GM18508 (cell line): ENCODE results near the gene SGCA.

Experiments
- ATAC-seq: cut with Tn5 transposase; IDR thresholded peaks from one replicate; pipeline ENCODE4 v1.9.1; 2021; ENCODE audit warnings: moderate number of reproducible peaks; ENCODE audit not compliant: insufficient read depth, unreplicated experiment

Gene SGCA

DNA sequence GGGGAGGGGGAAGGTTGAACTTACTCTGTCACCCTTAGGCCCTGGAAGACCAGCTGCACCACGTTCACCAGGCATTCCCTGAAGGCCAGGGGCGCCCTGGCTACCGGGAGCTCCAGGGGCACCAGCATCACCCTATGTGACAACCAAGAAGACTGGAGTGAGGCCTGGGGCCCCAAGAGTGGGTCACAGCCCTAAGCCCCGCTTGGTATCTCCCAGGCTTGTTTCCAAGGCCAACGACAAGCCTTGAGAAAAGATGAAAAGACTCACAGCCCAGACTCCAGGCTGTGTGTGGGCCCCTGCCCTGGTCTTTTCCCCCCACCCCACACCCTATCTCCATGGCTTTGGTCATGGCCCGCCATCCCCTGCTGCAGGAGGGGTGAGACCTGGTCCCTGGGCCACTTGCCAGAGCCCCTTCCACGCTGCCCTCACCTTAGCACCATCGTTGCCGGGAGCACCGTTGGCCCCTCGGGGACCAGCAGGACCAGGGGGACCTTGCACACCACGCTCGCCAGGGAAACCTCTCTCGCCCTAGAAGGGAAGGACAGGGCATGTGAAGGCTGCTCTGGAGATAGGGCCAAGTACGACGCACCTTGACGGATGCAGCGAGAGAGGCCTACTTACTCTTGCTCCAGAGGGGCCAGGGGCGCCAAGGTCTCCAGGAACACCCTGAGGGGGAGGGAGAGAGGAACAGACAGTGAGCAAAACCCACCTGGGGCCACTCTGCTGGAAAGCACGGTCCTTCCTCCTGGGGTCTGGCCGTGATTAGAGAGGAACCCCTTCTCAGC is 25.7 kb downstream of the SGCA start:
- no peak for ATAC-seq

- ATAC-seq: no peak
These were observed 26.4 kb downstream of the SGCA start for GRCh38 chr17:50192144-50192617.

GRCh38 chr17:50192618-50193291 is 26.9 kb downstream of the SGCA start:
- ATAC-seq: no peak

GRCh38 chr17:50194140-50194933 is 28.5 kb downstream of the SGCA start:
- no peak for ATAC-seq

DNA sequence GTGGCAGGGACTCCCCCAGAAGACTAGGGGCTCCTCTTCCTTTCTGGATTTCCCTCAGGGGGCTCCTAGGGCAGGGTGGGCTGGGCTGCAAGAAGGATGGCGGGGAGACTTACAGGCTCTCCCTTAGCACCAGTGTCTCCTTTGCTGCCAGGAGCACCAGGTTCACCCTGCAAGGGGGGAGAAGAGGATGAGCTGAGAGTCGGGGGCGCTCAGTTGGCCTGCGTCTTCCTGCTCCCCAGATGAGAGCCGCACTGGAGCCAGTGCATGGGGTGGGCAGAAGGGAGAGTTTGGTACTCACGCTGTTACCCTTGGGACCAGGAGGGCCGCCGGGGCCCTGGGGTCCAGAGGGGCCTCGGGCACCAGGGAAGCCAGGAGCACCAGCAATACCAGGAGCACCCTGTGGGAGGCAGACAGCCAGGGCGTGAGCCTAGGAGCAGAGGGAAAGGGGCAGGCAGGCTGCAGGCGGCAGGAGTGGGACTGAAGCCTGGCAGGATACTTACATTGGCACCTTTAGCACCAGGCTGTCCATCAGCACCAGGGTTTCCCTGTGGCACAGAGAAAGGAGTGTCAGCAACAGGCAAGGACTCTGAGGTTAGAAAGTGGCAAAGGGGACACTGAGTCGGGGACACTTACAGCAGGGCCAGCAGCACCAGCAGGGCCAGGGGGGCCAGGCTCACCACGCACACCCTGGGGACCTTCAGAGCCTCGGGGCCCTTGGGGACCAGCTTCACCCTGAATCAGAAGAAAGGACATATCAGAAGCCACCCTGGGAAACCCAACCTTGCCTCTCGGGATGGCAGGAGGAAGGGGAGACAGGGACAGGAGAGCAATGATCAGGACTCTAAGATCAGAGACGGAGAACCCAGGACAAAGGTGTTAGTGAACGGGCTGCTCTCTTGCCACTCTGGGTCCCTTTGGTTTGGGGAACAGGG is 29.4 kb downstream of the SGCA start:
- ATAC-seq: no peak

DNA sequence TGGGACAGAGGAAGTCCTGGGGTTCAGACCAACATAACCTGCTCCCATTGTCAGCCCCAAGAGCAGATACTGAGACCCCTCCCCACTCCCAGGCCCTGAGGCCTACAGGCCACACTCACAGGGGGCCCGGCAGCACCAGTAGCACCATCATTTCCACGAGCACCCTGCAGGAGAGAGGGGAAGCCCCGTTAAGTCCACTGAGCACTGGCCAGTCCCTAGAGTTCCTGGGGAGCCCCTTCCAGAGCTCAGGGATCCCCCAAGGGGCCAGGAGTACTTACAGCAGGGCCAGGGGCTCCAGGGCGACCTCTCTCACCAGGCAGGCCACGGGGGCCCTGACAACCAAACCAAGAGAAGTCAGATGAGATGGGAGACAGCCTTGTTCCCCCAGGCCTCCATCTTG is 30.2 kb downstream of the SGCA start:
- no peak for ATAC-seq

DNA sequence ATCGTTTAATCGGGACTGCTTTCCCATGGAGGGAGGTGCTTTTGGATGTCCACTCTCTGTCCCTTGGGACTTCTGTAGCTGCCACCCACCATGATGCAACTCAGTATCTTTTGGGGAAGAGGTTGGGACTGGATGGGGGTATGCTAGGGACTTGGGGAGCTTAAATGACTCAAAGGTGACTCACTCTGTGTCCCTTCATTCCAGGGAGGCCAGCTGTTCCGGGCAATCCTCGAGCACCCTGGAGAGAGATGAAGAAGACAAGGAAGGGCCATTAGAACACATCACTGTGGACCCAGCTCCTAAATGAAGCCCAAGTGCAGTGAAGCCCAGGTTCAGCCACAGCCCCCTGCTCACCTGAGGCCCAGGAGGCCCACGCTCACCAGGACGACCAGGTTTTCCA is 31.0 kb downstream of the SGCA start:
- no peak for ATAC-seq

GRCh38 chr17:50198026-50198669 is 32.3 kb downstream of the SGCA start:
- no peak for ATAC-seq

DNA sequence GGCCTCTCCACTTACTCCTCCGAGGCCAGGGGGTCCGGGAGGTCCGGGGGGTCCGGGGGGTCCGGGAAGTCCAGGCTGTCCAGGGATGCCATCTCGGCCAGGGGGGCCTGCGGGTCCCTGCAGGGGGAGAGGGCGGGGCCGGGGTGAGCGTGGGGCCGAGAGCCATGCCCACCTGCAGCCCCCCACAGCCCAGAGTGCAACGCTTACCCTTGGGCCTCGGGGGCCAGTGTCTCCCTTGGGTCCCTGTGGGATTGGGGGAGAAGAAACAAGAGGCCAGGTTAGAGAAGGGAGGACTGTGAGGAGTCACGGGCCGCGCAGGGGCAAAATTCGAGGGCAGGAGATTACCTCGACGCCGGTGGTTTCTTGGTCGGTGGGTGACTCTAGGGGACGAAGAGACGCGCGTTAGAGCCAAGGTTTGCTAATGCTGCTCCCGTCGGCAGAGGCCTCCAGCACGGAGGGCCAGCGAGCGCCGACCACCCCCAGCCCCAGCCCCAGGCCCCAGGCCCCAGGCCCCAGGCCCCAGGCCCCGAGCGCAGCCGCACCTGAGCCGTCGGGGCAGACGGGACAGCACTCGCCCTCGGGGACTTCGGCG is 33.5 kb downstream of the SGCA start:
- no peak for ATAC-seq

DNA sequence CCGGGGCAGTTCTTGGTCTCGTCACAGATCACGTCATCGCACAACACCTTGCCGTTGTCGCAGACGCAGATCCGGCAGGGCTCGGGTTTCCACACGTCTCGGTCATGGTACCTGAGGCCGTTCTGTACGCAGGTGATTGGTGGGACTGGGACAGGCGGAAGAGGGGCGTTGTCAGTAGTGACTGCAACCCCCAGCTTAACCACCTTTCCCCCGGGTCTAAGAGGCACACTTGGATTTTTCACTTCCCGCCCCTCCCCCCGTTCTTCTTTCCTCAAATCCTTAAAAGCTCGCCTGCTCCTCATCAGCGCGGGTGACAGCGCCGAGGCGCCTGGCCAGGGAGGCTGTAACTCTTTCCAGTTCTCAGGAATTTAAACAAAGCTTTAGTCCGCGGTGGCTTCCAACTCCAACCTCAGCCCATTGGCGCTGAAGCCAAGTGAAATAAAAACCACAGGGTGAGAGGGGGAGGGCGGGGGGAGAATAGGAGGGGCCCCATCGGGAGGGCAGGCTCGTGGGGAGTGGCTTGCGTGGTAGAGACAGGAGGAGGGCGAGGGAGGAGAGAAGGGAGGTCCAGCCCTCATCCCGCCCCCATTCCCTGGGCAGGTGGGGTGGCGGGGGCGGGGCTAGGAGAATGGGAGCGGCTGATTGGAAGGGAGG is 34.1 kb downstream of the SGCA start:
- no peak for ATAC-seq

GRCh38 chr17:50200457-50201275 is 34.9 kb downstream of the SGCA start:
- no peak for ATAC-seq

GRCh38 chr17:50201276-50201854 is 35.6 kb downstream of the SGCA start, which contains the start of gene COL1A1:
COL1A1 (minus strand) TSS chr17:50201631; CDS start chr17:50201513, 118 bp downstream.
- ATAC-seq: no peak

DNA sequence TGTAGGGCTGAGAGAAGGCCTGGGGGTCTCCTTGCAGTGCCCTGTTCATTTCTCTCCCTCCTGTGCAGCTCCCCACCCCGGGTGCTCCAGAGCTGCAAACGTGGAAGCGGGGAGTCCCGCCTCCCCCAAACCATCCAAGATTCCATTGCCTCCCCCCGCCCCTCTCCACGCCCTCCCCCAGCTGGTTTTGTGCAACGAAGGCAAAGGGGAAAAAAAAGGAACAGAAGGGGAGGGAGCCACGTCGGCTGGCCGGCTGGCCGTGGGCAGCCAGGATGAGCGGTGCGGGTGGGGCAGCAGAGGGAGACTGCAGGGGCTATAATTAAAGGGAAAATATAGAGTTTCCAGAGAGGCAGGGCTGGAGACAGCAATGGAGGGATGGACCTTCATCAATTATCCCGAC is 37.3 kb downstream of the SGCA start:
- no peak for ATAC-seq

DNA sequence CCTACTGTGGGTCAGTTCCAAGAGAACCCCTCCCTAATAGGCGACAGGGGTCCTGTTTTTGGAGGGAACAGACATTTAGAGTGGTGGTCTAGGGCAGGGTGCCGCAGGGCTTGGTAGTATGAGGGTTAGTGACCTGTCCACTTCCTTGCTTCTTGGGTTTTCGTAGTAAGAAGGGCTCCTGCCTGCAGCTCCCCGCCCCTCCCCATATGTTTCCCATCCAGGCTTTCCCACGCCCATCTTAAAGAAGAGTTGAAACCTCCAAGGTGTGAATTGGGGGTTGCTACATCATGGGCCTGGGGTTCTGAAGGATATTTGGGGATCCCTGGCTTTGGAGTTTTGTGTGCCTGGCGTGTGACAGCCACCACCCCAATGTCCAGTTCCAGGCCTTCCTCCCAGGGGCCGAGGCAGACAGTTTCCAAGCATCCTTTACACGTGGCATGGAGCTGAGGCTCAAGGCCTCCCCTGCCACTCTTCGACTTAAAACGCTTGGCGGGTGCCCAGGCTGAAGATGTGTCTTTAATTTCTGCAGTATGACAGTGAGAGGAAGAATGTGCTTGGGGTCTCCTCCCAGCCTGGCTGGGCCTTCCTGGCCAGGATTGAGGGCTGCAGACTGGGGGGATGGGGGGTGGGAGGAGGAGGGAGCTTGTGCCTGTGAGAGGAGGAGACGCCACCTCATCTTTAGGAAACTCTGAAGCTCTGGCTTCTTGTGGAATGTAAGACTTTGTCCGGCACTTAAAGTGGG is 38.0 kb downstream of the SGCA start:
- no peak for ATAC-seq

- ATAC-seq: no peak
These were observed 38.6 kb downstream of the SGCA start for GRCh38 chr17:50204431-50204830.

GRCh38 chr17:50205111-50205962 is 39.5 kb downstream of the SGCA start:
- ATAC-seq: no peak
